HepG2 (cell line): ENCODE results near the gene FAM24A. TPM values are rescaled to one million over a fixed set of nuclear protein-coding genes. Genes with fewer than 3 reads are reported as not detected.

Experiments
- AGO2 ChIP-seq: fragments of 200-400 bp; formaldehyde crosslinking; optimal IDR thresholded peaks from 2 replicates; pipeline ENCODE3; 2017; ENCODE audit warnings: mild to moderate bottlenecking, low read depth, low read length, moderate library complexity
- ARID5B ChIP-seq: IDR thresholded peaks from 2 replicates; pipeline ENCODE4 v1.4.0; 2020; ENCODE audit warnings: mild to moderate bottlenecking, missing genetic modification reagents
- ATM ChIP-seq: fragments of 450-650 bp; IDR thresholded peaks from 2 replicates; pipeline ENCODE4 v1.7.1; 2017; ENCODE audit warnings: mild to moderate bottlenecking, borderline replicate concordance
- DZIP1 ChIP-seq: sonication (generic); formaldehyde crosslinking; IDR thresholded peaks from 2 replicates; pipeline ENCODE4 v1.5.0; 2020; ENCODE audit warnings: mild to moderate bottlenecking, missing genetic modification reagents
- FOSL2 ChIP-seq: sonication (generic); formaldehyde crosslinking; IDR thresholded peaks from 2 replicates; pipeline ENCODE4 v1.4.0; 2020; ENCODE audit warnings: missing genetic modification reagents
- FOXO1 ChIP-seq: sonication (generic); formaldehyde crosslinking; IDR thresholded peaks from 2 replicates; pipeline ENCODE4 v1.4.0; 2020; ENCODE audit warnings: missing genetic modification reagents
- HMGA1 ChIP-seq: sonication (generic); formaldehyde crosslinking; conservative IDR thresholded peaks from 2 replicates; pipeline ENCODE4 v1.4.0; 2020; ENCODE audit warnings: missing genetic modification reagents
- IKZF1 ChIP-seq: fragments of 450-650 bp; IDR thresholded peaks from 2 replicates; pipeline ENCODE4 v1.7.1; 2016
- KDM3A ChIP-seq: IDR thresholded peaks from 2 replicates; pipeline ENCODE4 v1.6.1; 2018; ENCODE audit warnings: low read depth, missing compliant biosample characterization
- MAFK ChIP-seq, 2 experiments: IDR thresholded peaks in 1 of 2; conservative IDR thresholded peaks in 1 of 2; 2 replicates each; pipeline ENCODE4 v1.6.1; 2011; ENCODE audit warnings: improper control_type of control experiment in 2 of 2, low read length in 2 of 2
- MLXIP ChIP-seq: sonication (generic); formaldehyde crosslinking; IDR thresholded peaks from 2 replicates; pipeline ENCODE4 v1.9.0; 2021; ENCODE audit warnings: missing genetic modification reagents, borderline replicate concordance
- TSC22D2 ChIP-seq: sonication (generic); formaldehyde crosslinking; IDR thresholded peaks from 2 replicates; pipeline ENCODE4 v1.5.1; 2020; ENCODE audit warnings: missing genetic modification reagents, mild to moderate bottlenecking, borderline replicate concordance
- ZBTB39 ChIP-seq: sonication (generic); formaldehyde crosslinking; IDR thresholded peaks from 2 replicates; pipeline ENCODE4 v1.5.0; 2020; ENCODE audit warnings: missing genetic modification reagents
- ZGPAT ChIP-seq: IDR thresholded peaks from 2 replicates; pipeline ENCODE4 v1.6.1; 2016; ENCODE audit warnings: mild to moderate bottlenecking
- ZSCAN9 ChIP-seq: IDR thresholded peaks from 2 replicates; pipeline ENCODE4 v1.6.1; 2016; ENCODE audit warnings: borderline replicate concordance
- polyA plus RNA-seq, 8 experiments: library from polyadenylated mRNA; depleted of rRNA in 3 of 8; stranded (reverse) in 7 of 8; unstranded in 1 of 8; fragments of >200 nt; fragmentation: Illumina TruSeq in 4 of 8; extraction: Trizol in 4 of 8; gene quantifications; 2 replicates each; pipeline versions ENCODE4 v1.2.1 to v1.2.3, GENCODE V29; 2011 to 2016; ENCODE audit warnings: low read depth in 4 of 8, missing spikeins in 1 of 8, mixed read lengths in 1 of 8; ENCODE audit not compliant: insufficient read depth in 1 of 8
- total RNA-seq, 5 experiments: library from RNA; depleted of rRNA; stranded (reverse); fragments of >200 nt; fragmentation: Illumina TruSeq; extraction: Trizol; gene quantifications; 2 replicates each; pipeline ENCODE4 v1.2.3, GENCODE V29; 2016; ENCODE audit warnings: low read depth in 1 of 5

The FAM24A gene
- total and polyA plus RNA-seq, 2 of the 13 experiments (the other 11 are each of a cell fraction or from before 2014, with no cell fraction given): not detected

GRCh38 chr10:122953902-122954730 lies 43.7 kb downstream of the FAM24A start, which contains the start of gene C10orf88 (continued):
- TF ChIP-seq ARID5B (CRISPR knock-in tag) (peak; percentile 79), AGO2 (no peak), ZBTB39 (no peak; the same call in 1 of the 2 replicates), ZGPAT (CRISPR knock-in tag) (peak; percentile 97), IKZF1 (no peak), FOSL2 (CRISPR knock-in tag) (peak; percentile 63), HMGA1 (CRISPR knock-in tag) (no peak), ATM (no peak), TSC22D2 (CRISPR knock-in tag) (no peak; the same call in 1 of the 2 replicates), ZSCAN9 (CRISPR knock-in tag) (peak; percentile 95), FOXO1 (peak; percentile 61; the same call in 1 of the 2 replicates), DZIP1 (peak; percentile 93), MLXIP (0 out of 2 replicates have a peak, but pooled peaks have one; percentile 68), KDM3A (CRISPR knock-in tag) (peak; percentile 86), MAFK (conservative IDR thresholded peaks at IDR 0.05 in 1 of 2, IDR thresholded peaks at IDR 0.05 in 1 of 2; ENCODE audit: low read length in 2 of 2) (no peak)
